Brain microvascular endothelial cell (primary cell): ENCODE results near the gene COL6A2.

Experiments
- DNase-seq: peaks from one replicate; pipeline ENCODE4 v3.0.0-alpha.2; 2020
- H3K27ac ChIP-seq: fragments of 250-450 bp; sonication (Bioruptor Pico); 2 replicates; pipeline ENCODE4 v1.5.1; 2020; ENCODE audit warnings: mild to moderate bottlenecking, moderate library complexity
- H3K27me3 ChIP-seq: fragments of 250-450 bp; sonication (Bioruptor Pico); replicated peaks from 2 replicates; pipeline ENCODE4 v1.5.1; 2020; ENCODE audit warnings: mild to moderate bottlenecking
- H3K36me3 ChIP-seq: fragments of 250-450 bp; sonication (Bioruptor Pico); replicated peaks from 2 replicates; pipeline ENCODE4 v1.5.1; 2020; ENCODE audit warnings: mild to moderate bottlenecking
- H3K4me3 ChIP-seq: 2 replicates; pipeline ENCODE4 v1.5.1; 2011; ENCODE audit warnings: low read depth, mild to moderate bottlenecking, control low read depth, low read length, moderate library complexity
- in situ Hi-C: cut with HindIII; loops from 2 replicates; pipeline ENCODE4 v1.10.0; 2017; ENCODE audit warnings: low sequenced_read_pairs, low pct_ligation_motif_present
- TF ChIP-seq, protein P1 (sequence below): IDR thresholded peaks from 2 replicates; pipeline ENCODE4 v1.5.1; 2011; ENCODE audit warnings: low read depth, mild to moderate bottlenecking, moderate library complexity, low read length, control low read depth, inconsistent platforms; ENCODE audit errors: missing control alignments

COL6A2 gene

GRCh38 chr21:46066591-46067331 is 31.2 kb upstream of the COL6A2 start:
- no peaks in the 10 kb centered on the region for H3K36me3 ChIP-seq
- H3K27ac ChIP-seq = peak overlapping the region; percentile 79
- H3K27me3 ChIP-seq = no peaks in the 10 kb centered on the region
- TF ChIP-seq, protein P1, sequence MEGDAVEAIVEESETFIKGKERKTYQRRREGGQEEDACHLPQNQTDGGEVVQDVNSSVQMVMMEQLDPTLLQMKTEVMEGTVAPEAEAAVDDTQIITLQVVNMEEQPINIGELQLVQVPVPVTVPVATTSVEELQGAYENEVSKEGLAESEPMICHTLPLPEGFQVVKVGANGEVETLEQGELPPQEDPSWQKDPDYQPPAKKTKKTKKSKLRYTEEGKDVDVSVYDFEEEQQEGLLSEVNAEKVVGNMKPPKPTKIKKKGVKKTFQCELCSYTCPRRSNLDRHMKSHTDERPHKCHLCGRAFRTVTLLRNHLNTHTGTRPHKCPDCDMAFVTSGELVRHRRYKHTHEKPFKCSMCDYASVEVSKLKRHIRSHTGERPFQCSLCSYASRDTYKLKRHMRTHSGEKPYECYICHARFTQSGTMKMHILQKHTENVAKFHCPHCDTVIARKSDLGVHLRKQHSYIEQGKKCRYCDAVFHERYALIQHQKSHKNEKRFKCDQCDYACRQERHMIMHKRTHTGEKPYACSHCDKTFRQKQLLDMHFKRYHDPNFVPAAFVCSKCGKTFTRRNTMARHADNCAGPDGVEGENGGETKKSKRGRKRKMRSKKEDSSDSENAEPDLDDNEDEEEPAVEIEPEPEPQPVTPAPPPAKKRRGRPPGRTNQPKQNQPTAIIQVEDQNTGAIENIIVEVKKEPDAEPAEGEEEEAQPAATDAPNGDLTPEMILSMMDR = no peak
- DNase-seq = no peak
- H3K4me3 ChIP-seq = no peak overlapping the region
- in situ Hi-C loops = no loop called here

DNA sequence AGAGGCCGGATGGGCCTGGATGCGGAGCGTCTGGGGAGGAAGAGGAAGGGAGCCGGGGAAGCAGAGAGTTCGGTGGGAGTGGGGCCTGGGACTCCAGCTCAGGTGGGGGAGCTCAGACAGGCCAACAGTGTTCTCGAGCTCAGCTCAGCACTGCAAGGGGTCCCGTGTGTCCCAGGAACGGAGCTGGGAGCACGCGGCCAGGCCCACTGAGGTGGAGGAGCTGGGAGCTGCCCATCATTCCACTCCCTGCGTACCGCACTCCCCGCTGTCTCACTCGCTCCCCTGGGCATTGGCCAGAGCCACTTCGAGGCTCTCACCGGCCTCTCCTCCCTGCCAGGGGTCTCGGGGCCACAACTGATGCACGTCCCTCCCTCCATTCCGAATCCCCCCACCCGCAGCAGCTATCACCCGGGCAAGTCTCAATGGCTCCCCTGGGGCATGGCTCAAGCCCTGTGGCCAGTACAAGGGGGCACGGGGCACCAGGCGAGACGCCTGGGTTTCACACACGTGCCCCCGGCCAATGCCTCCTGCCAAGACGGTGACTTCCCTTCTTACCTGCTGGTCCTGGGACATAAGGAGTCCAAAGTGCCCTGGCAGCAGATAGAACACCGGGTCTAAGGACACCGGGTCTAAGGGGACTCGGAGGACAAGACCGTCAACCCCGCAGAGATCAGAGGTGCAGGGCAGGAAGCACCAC is 30.3 kb upstream of the COL6A2 start:
- Histone ChIP-seq H3K4me3 (no peak overlapping the region), H3K27ac (no peak overlapping the region), H3K27me3 (no peaks in the 10 kb centered on the region), H3K36me3 (no peaks in the 10 kb centered on the region)
- DNase-seq = no peak
- TF ChIP-seq, protein P1 = no peak
- in situ Hi-C loops = no loop called here

DNA sequence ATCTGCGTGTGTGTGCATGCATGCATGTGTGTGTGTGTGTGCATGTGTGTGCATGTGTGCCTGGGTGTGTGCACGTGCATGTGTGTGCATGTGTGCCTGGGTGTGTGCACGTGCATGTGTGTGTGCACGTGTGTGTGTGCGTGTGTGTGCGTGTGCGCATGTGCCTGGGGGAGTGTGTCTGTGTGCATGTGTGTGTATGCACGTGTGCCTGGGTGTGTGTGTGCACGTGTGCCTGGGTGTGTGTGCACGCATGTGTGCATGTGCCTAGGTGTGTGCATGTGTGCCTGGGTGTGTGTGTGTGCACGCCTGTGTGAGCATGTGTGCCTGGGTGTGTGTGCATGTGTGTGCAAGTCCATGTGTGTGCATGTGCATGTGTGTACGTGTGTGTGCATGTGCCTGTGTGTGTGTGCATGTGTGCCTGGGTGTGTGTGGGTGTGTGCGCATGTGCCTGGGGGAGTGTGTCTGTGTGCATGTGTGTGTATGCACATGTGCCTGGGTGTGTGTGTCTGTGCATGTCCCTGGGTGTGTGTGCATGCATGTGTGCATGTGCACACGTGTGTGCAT is 29.3 kb upstream of the COL6A2 start:
- no peaks in the 10 kb centered on the region for H3K27me3 ChIP-seq
- H3K27ac ChIP-seq = no peak overlapping the region
- no peak for DNase-seq
- TF ChIP-seq, protein P1 = no peak
- in situ Hi-C loops = no loop called here
- H3K36me3 ChIP-seq = no peaks in the 10 kb centered on the region
- no peak overlapping the region for H3K4me3 ChIP-seq

DNA sequence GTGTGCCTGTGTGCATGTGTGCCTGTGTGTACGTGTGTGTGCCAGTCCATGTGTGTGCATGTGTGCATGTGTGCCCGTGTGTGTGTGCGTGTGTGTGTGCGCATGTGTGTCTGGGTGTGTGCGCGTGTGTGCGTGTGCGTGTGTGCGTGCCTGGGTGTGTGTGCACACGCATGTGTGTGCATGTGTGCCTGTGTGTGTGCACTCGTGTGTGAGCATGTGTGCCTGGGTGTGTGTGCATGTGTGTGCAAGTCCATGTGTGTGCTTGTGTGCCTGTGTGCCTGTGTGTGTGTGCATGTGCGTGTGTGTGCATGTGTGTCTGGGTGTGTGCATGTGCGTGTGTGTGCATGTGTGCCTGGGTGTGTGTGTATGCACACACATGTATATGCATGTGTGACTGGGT is 28.7 kb upstream of the COL6A2 start:
- H3K36me3 ChIP-seq = no peaks in the 10 kb centered on the region
- DNase-seq = no peak
- in situ Hi-C loops = no loop called here

DNA sequence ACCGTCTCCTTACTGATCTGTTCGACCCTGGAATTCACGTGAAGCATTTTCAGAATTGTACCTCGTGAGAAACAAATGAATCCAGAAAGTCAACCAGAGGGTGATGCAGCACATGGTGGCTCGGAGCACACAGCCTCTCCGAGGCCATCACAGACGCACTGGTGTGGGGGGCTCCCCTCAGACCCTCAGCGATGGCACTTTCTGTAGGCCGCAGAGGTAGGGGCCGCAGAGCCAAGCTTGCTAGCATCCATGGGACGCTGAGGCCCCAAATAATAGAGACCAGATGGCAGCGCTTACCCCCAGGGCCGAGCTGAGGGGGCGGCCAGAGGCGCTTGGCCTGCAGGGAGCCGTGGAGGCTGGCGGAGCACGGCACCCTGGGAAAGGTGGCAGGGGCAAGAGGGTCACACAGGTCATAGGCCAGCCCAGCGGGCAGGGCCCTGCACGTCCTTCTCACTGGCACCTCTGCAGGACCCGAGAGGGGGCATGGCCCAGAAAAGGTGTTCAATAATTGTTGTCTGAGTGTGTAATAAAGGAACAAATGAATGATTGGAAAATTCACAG is 28.1 kb upstream of the COL6A2 start:
- no peak for DNase-seq
- no peaks in the 10 kb centered on the region for H3K27me3 ChIP-seq
- in situ Hi-C loops = no loop called here
- TF ChIP-seq, protein P1 = no peak
- H3K4me3 ChIP-seq = no peak overlapping the region
- no peak overlapping the region for H3K27ac ChIP-seq
- H3K36me3 ChIP-seq = no peaks in the 10 kb centered on the region

More for the DNA sequence above, 28.7 kb upstream of the COL6A2 start:
- H3K4me3 ChIP-seq = no peak overlapping the region
- TF ChIP-seq, protein P1 = no peak
- no peak overlapping the region for H3K27ac ChIP-seq
- H3K27me3 ChIP-seq = no peaks in the 10 kb centered on the region
